ENCODE data around the gene PCDHGB2. TPM values are rescaled to one million over a fixed set of nuclear protein-coding genes. Genes with fewer than 3 reads are reported as not detected.
A peak's percentile ranks its signal among the peaks of the same experiment; 100 is the strongest.
"Not testable (repeated sequence)": the region's sequence is repeated elsewhere in the genome, so short reads cannot be mapped to it uniquely, and the experiment has no call there.

The PCDHGB2 gene
- total RNA-seq, 2 donors from 2014 or later, result 5.2 to 6.7 TPM

DNA sequence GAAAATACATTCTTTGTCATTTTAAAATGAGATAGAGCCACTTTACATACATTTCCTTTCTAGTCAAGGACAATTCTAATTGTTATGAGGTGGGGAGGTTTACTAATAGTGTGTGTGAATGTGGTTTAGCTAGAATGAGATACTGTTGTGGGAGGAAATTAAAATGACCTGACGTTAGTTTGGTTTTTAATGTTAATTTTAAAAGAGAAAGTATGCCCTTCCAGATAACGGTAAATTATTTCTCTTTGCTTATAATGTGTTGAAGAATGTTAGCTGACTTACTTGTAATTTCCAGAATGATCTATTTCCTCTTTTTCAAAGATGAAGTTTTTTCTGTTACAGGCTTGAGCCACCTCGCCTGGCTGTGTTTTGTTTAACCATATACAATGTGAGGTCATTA, 37.5 kb upstream of the PCDHGB2 start:
- peaks cover 0 to 12% of the 10 kb centered on the region in 2 donors for H3K4me1 ChIP-seq
- H3K27ac ChIP-seq, result no peak overlapping the region
- peaks cover 24% of the 10 kb centered on the region for H3K36me3 ChIP-seq
- H3K9me3 ChIP-seq, result peaks cover 29 to 44% of the 10 kb centered on the region in 2 donors
- no peak overlapping the region for H3K4me3 ChIP-seq
- H3K27me3 ChIP-seq, result no peaks in the 10 kb centered on the region
- DNase-seq (ENCODE audit: low spot score), result no peak
- no peak for TF ChIP-seq CTCF (IDR thresholded peaks at IDR 0.05)

DNA sequence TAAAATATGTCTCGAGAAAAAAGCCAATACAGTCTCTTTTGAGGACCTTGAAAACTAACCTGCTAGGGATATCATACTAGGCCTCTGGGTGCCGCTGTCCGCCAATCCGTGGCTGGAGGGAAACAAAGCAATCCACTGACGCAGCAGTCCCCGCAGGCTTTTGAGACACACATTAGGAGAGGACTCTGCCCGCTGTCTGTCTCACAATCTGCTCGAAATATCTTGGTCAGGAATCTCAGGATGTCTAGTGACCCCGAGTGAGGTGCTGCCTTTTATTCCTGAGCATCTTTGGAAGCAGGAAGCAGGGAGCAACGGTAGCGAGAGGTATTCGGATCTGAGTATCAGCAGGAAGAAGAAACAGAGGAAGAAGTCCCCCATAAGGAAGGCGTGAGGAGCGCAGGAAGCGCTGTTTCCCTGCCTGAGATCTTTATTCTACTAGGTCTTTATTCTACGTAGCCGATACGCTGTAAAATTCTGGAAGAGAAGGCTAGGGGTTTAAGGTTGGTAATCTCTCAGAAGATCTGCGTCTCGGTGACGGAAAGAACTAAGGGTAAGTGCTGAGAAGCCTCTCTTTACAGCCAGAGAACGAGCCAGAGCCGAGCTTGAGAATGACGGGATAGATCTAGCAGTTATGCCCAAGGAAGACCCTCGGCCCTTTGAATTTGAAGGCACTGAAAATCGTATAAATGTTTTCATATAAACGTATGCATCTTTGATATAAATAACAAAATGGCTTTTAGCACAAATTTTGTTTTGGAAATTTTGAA, 33.5 kb upstream of the PCDHGB2 start:
- peak overlapping the region; percentile 75 to 87 for H3K27ac ChIP-seq
- H3K4me1 ChIP-seq, result peaks cover 0 to 3% of the 10 kb centered on the region in 2 donors
- H3K36me3 ChIP-seq, result no peaks in the 10 kb centered on the region
- DNase-seq (ENCODE audit: low spot score), result no peak
- H3K4me3 ChIP-seq, result peak overlapping the region; percentile 46 to 51
- TF ChIP-seq CTCF (IDR thresholded peaks at IDR 0.05), result peak; percentile 26 to 71
- H3K9me3 ChIP-seq, result peaks cover 3 to 43% of the 10 kb centered on the region in 2 donors
- H3K27me3 ChIP-seq, result no peaks in the 10 kb centered on the region

DNA sequence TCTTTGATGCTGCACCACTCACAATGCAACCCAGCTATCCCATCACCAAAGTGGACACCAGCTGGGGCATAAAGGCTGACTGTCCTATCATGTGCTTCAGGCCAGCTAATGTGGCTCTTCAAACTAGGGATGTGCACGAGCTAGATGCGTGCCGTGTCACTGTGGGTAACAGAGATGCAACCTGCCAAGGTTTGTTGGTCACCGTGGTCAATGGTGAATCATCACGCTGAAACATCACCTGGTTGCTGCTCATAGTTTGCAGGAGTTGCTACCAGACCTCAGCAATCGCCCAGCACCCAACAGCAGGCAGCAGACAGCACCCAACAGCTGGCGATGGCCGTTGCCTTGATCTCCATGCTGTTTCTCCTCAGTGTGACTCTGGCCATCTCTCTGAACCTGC, 31.6 kb upstream of the PCDHGB2 start:
- no peak overlapping the region for H3K4me3 ChIP-seq
- no peaks in the 10 kb centered on the region for H3K4me1 ChIP-seq
- no peak for TF ChIP-seq CTCF (IDR thresholded peaks at IDR 0.05)
- H3K27me3 ChIP-seq, result no peaks in the 10 kb centered on the region
- H3K36me3 ChIP-seq, result no peaks in the 10 kb centered on the region
- H3K27ac ChIP-seq, result no peak overlapping the region
- DNase-seq (ENCODE audit: low spot score), result no peak
- peaks cover 3 to 56% of the 10 kb centered on the region in 2 donors for H3K9me3 ChIP-seq

DNA sequence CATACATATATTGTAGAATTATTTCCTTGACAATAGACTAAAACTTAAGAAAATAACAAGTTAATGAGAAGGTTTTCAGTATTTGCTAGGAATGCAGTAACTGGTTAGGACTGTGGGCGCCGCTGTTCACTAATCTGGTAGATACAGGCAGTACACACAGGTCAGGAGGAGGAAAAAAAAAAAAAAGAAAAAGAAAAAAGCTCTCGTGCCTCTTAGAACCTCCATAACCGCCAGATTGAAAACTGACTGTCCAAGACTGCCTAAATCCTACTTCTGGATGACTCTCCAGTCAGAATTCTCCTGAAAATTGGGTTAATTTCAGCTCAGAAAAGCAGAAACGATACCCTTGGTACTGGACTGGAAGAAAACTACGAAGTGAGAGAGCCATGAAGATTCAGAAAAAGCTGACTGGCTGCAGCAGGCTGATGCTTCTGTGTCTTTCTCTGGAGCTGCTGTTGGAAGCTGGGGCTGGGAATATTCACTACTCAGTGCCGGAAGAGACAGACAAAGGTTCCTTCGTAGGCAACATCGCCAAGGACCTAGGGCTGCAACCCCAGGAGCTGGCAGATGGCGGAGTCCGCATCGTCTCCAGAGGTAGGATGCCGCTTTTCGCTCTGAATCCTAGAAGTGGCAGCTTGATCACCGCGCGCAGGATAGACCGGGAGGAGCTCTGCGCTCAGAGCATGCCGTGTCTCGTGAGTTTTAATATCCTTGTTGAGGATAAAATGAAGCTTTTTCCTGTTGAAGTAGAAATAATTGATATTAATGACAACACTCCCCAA, 29.3 kb upstream of the PCDHGB2 start, which contains the start of gene PCDHGA1:
TSS of gene PCDHGA1 (plus strand) at position 216 of the 782 bp plus-strand sequence.
- peak in 1 of 2 donors; percentile 63 for TF ChIP-seq CTCF (IDR thresholded peaks at IDR 0.05)
- Histone ChIP-seq H3K27ac (peak within 1 kb of the TSS in 1 of 2 donors; percentile 61), H3K4me1 (no peaks in the 10 kb centered on the region), H3K36me3 (no peaks in the 10 kb centered on the region), H3K9me3 (peaks cover 3 to 79% of the 10 kb centered on the region in 2 donors), H3K4me3 (peak within 1 kb of the TSS; percentile 23 to 25), H3K27me3 (no peaks in the 10 kb centered on the region)
- no peak for DNase-seq (ENCODE audit: low spot score)

- not testable (repeated sequence) for H3K27me3 ChIP-seq; DNase-seq (ENCODE audit: low spot score); H3K4me3 ChIP-seq; H3K4me1 ChIP-seq; H3K36me3 ChIP-seq; H3K27ac ChIP-seq
- peaks cover 3 to 91% of the 10 kb centered on the region in 2 donors for H3K9me3 ChIP-seq
Measured at GRCh38 chr5:141332571-141332970, 27.2 kb upstream of the PCDHGB2 start.
